Measurements from ENCODE around the gene PUM1.

GRCh38 chr1:31041529-31041928 lies 24.0 kb downstream of the PUM1 start:
- TF ChIP-seq POLR2A (IDR thresholded peaks at IDR 0.05; ENCODE audit: low read depth, low read length), result no peak
- TF ChIP-seq TAF1 (IDR thresholded peaks at IDR 0.05; ENCODE audit: borderline replicate concordance, low read depth, low read length), result no peak

All from GM12892 (cell line).